ENCODE results near the gene CRADD. TPM values are rescaled to one million over a fixed set of nuclear protein-coding genes. Genes with fewer than 3 reads are reported as not detected.

The CRADD gene
- total RNA-seq, 1 donor from 2014 or later = not detected

- TF ChIP-seq, protein P1, sequence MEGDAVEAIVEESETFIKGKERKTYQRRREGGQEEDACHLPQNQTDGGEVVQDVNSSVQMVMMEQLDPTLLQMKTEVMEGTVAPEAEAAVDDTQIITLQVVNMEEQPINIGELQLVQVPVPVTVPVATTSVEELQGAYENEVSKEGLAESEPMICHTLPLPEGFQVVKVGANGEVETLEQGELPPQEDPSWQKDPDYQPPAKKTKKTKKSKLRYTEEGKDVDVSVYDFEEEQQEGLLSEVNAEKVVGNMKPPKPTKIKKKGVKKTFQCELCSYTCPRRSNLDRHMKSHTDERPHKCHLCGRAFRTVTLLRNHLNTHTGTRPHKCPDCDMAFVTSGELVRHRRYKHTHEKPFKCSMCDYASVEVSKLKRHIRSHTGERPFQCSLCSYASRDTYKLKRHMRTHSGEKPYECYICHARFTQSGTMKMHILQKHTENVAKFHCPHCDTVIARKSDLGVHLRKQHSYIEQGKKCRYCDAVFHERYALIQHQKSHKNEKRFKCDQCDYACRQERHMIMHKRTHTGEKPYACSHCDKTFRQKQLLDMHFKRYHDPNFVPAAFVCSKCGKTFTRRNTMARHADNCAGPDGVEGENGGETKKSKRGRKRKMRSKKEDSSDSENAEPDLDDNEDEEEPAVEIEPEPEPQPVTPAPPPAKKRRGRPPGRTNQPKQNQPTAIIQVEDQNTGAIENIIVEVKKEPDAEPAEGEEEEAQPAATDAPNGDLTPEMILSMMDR (IDR thresholded peaks at IDR 0.05) = no peak
- H3K27ac ChIP-seq = no peak overlapping the region
- no peaks in the 10 kb centered on the region for H3K36me3 ChIP-seq
- no peak for DNase-seq (ENCODE audit: low spot score in 2 of 2)
- no peaks in the 10 kb centered on the region for H3K9me3 ChIP-seq
- intact Hi-C loops (cut with DNase I) = loop anchor here (5.0 kb wide), 2 partner anchors 80 to 115 kb away; no protein-coding TSS in a partner anchor
- H3K4me3 ChIP-seq = no peak overlapping the region
- H3K27me3 ChIP-seq = no peaks in the 10 kb centered on the region
- peaks cover 4 to 17% of the 10 kb centered on the region in 2 donors for H3K4me1 ChIP-seq
These were observed 215.5 kb downstream of the CRADD start for GRCh38 chr12:93892423-93893268.

GRCh38 chr12:93894391-93895088, 217.4 kb downstream of the CRADD start:
- intact Hi-C loops (cut with DNase I) = loop anchor here (1.0 to 5.0 kb wide), 6 partner anchors 24 to 324 kb away; no protein-coding TSS in a partner anchor
- TF ChIP-seq, protein P1 (IDR thresholded peaks at IDR 0.05) = no peak
- H3K4me3 ChIP-seq = peak overlapping the region in 1 of 2 donors; percentile 2

DNA sequence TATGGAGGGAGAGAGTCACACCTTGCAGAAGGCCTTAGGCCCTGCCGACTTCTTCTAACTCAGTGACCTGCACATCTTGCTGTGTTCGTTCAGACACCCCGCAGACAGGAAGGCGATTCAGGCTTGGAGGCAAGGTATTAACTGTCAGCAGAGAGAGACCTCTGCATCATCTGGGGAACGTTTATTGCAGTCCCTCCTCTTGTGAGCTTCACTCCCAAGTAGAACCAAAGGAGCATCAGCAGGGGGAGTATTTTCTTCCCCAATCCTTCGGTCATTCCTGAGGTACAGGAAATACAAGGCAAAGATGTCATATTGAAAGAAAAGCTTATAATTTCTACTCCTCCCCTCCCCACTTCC, 217.9 kb downstream of the CRADD start:
- no peak overlapping the region for H3K4me3 ChIP-seq

More at GRCh38 chr12:93894391-93895088, 217.4 kb downstream of the CRADD start:
- Histone ChIP-seq H3K36me3 (no peaks in the 10 kb centered on the region), H3K4me1 (peaks cover 4 to 17% of the 10 kb centered on the region in 2 donors), H3K9me3 (no peaks in the 10 kb centered on the region), H3K27ac (peak overlapping the region; percentile 73 to 75), H3K27me3 (no peaks in the 10 kb centered on the region)
- peak; percentile 57 to 94 for DNase-seq (ENCODE audit: low spot score in 2 of 2)

GRCh38 chr12:93896427-93896826, 219.3 kb downstream of the CRADD start:
- Histone ChIP-seq H3K4me1 (peaks cover 4 to 17% of the 10 kb centered on the region in 2 donors), H3K4me3 (no peak overlapping the region), H3K9me3 (no peaks in the 10 kb centered on the region), H3K27ac (no peak overlapping the region), H3K27me3 (no peaks in the 10 kb centered on the region), H3K36me3 (no peaks in the 10 kb centered on the region)
- no peak for DNase-seq (ENCODE audit: low spot score in 2 of 2)
- intact Hi-C loops (cut with DNase I) = no loop called here
- TF ChIP-seq, protein P1 (IDR thresholded peaks at IDR 0.05) = no peak

More for the DNA sequence above, 217.9 kb downstream of the CRADD start:
- no peaks in the 10 kb centered on the region for H3K36me3 ChIP-seq
- intact Hi-C loops (cut with DNase I) = loop anchor here (2.0 kb wide), 2 partner anchors 180 to 206 kb away; no protein-coding TSS in a partner anchor
- H3K27ac ChIP-seq = peak overlapping the region; percentile 73 to 75
- peaks cover 4 to 17% of the 10 kb centered on the region in 2 donors for H3K4me1 ChIP-seq
- no peaks in the 10 kb centered on the region for H3K27me3 ChIP-seq
- DNase-seq (ENCODE audit: low spot score in 2 of 2) = no peak
- TF ChIP-seq, protein P1 (IDR thresholded peaks at IDR 0.05) = no peak
- H3K9me3 ChIP-seq = no peaks in the 10 kb centered on the region

- Histone ChIP-seq H3K27me3 (no peaks in the 10 kb centered on the region), H3K4me1 (peaks cover 4 to 17% of the 10 kb centered on the region in 2 donors), H3K36me3 (no peaks in the 10 kb centered on the region), H3K4me3 (no peak overlapping the region), H3K27ac (no peak overlapping the region), H3K9me3 (no peaks in the 10 kb centered on the region)
- no peak for DNase-seq (ENCODE audit: low spot score in 2 of 2)
- intact Hi-C loops (cut with DNase I) = no loop called here
- TF ChIP-seq, protein P1 (IDR thresholded peaks at IDR 0.05) = no peak
These were observed 219.8 kb downstream of the CRADD start for GRCh38 chr12:93896952-93897351.
